K562 (cell line): ENCODE data around the gene DLK1. TPM values are rescaled to one million over a fixed set of nuclear protein-coding genes. Genes with fewer than 3 reads are reported as not detected.

Source experiments
- CREM ChIP-seq: IDR thresholded peaks from 2 replicates; pipeline ENCODE4 v1.6.1; 2014; ENCODE audit warnings: antibody characterized with exemption, low read depth
- NR2F6 ChIP-seq: fragments of 450-650 bp; formaldehyde crosslinking; IDR thresholded peaks from 2 replicates; pipeline ENCODE4 v1.4.0; 2020; ENCODE audit warnings: mild to moderate bottlenecking
- NR4A1 ChIP-seq, 2 experiments: fragments of 250-450 bp in 1 of 2; fragments of 450-650 bp in 1 of 2; sonication (Bioruptor Pico) in 1 of 2; IDR thresholded peaks; 2 replicates each; pipeline versions ENCODE4 v1.4.0 to v1.6.1; 2016 to 2020; ENCODE audit warnings: mild to moderate bottlenecking in 2 of 2, missing compliant biosample characterization in 1 of 2, missing genetic modification characterization in 1 of 2, moderate library complexity in 1 of 2
- SIN3A ChIP-seq, 2 experiments: fragments of 150-350 bp in 1 of 2; IDR thresholded peaks; 2 replicates each; pipeline ENCODE4 v1.6.1; 2011 to 2016; ENCODE audit warnings: borderline replicate concordance in 2 of 2, low read depth in 2 of 2, low read length in 2 of 2, mild to moderate bottlenecking in 2 of 2, moderate library complexity in 2 of 2; ENCODE audit not compliant: control insufficient read depth in 1 of 2
- TAF7 ChIP-seq: fragments of 450-650 bp; IDR thresholded peaks from 2 replicates; pipeline ENCODE4 v1.6.1; 2016; ENCODE audit warnings: missing genetic modification characterization, missing compliant biosample characterization
- WHSC1 ChIP-seq: IDR thresholded peaks from one replicate; pipeline ENCODE4 v1.6.1; 2012; ENCODE audit warnings: low read length, control low read depth, inconsistent platforms
- XRCC3 ChIP-seq: fragments of 450-650 bp; IDR thresholded peaks from 2 replicates; pipeline ENCODE4 v1.6.1; 2017; ENCODE audit warnings: mild to moderate bottlenecking, moderate library complexity
- ZFP36 ChIP-seq: fragments of 150-350 bp; IDR thresholded peaks from 2 replicates; pipeline ENCODE4 v1.6.1; 2018; ENCODE audit warnings: low read length, low read depth; ENCODE audit not compliant: partially characterized antibody
- ZKSCAN3 ChIP-seq: fragments of 250-450 bp; sonication (Bioruptor Pico); IDR thresholded peaks from 2 replicates; pipeline ENCODE4 v1.4.0; 2020
- ZNF232 ChIP-seq: sonication (generic); formaldehyde crosslinking; IDR thresholded peaks from 2 replicates; pipeline ENCODE4 v1.8.0; 2022; ENCODE audit warnings: mild to moderate bottlenecking, missing genetic modification reagents
- ZNF324 ChIP-seq: fragments of 250-450 bp; sonication (Bioruptor Pico); IDR thresholded peaks from 2 replicates; pipeline ENCODE4 v1.4.0; 2020; ENCODE audit warnings: mild to moderate bottlenecking
- ZZZ3 ChIP-seq: fragments of 450-650 bp; IDR thresholded peaks from 2 replicates; pipeline ENCODE4 v1.6.1; 2016; ENCODE audit warnings: antibody characterized with exemption, mild to moderate bottlenecking, moderate library complexity
- polyA plus RNA-seq, 8 experiments: library from polyadenylated mRNA; depleted of rRNA in 4 of 8; stranded (reverse) in 5 of 8; unstranded in 3 of 8; fragments of >200 nt; fragmentation: Nextera tagmentation in 2 of 8; fragmentation: Illumina TruSeq in 1 of 8; extraction: Ambion mirVana in 2 of 8; extraction: Trizol in 1 of 8; gene quantifications; 2 replicates each; pipeline versions ENCODE4 v1.2.1 to v1.2.3, GENCODE V29; 2011 to 2014; ENCODE audit warnings: inconsistent platforms in 1 of 8, missing spikeins in 1 of 8
- total RNA-seq, 7 experiments: library from RNA; depleted of rRNA in 6 of 7; stranded (reverse); fragments of >200 nt in 6 of 7; fragmentation: Illumina TruSeq in 2 of 7; extraction: Trizol in 2 of 7; gene quantifications; 2 replicates each; pipeline versions ENCODE4 v1.2.1 to v1.2.3, GENCODE V29; 2011 to 2021; ENCODE audit warnings: low replicate concordance in 1 of 7
- TF ChIP-seq, protein P1 (sequence below): fragments of 250-450 bp; sonication (Bioruptor Pico); IDR thresholded peaks from 2 replicates; pipeline ENCODE4 v1.5.1; 2021; ENCODE audit warnings: mild to moderate bottlenecking
- TF ChIP-seq, protein P2 (sequence below): sonication (generic); formaldehyde crosslinking; IDR thresholded peaks from 2 replicates; pipeline ENCODE4 v1.8.0; 2022; ENCODE audit warnings: missing genetic modification reagents, mild to moderate bottlenecking, borderline replicate concordance
- TF ChIP-seq, protein P3 (sequence below): fragments of 450-650 bp; IDR thresholded peaks from 2 replicates; pipeline ENCODE4 v1.6.1; 2017; ENCODE audit warnings: antibody characterized with exemption
- TF ChIP-seq, protein P4 (sequence below): fragments of 250-450 bp; sonication (Bioruptor Pico); IDR thresholded peaks from 2 replicates; pipeline ENCODE4 v1.5.0; 2020; ENCODE audit warnings: mild to moderate bottlenecking, borderline replicate concordance
- TF ChIP-seq, protein P5 (sequence below): sonication (generic); formaldehyde crosslinking; IDR thresholded peaks from 2 replicates; pipeline ENCODE4 v1.8.0; 2022; ENCODE audit warnings: missing genetic modification reagents, mild to moderate bottlenecking, borderline replicate concordance
- TF ChIP-seq, protein P6 (sequence below): fragments of 450-650 bp; formaldehyde crosslinking; IDR thresholded peaks from 2 replicates; pipeline ENCODE4 v1.4.0; 2020; ENCODE audit warnings: mild to moderate bottlenecking

Gene DLK1
- total and polyA plus RNA-seq, 9 of the 15 experiments (the other 6 are each of a cell fraction or from before 2014, with no cell fraction given) = 4.4 to 97.2 (median 15.3) TPM

DNA sequence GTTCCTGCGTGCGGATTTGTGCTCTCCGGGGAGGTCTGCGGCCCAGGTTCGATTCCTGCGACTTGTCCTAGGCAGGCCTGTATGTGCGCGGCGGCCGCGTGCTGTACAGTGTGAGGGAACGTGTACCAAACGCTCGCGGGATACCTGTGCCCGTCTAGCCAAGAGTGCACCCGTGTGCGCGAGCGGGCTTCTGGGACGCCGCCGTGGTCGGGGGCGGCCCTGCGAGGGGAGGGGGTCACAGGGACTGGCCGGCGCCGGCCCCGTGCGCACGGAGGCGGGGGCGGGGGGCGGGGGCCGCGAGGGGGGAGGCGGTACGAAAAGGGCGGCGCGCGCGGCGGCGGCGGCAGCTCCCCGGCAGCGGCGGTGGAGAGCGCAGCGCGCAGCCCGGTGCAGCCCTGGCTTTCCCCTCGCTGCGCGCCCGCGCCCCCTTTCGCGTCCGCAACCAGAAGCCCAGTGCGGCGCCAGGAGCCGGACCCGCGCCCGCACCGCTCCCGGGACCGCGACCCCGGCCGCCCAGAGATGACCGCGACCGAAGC lies at the start of gene DLK1 (continued):
- TF ChIP-seq, protein P1, sequence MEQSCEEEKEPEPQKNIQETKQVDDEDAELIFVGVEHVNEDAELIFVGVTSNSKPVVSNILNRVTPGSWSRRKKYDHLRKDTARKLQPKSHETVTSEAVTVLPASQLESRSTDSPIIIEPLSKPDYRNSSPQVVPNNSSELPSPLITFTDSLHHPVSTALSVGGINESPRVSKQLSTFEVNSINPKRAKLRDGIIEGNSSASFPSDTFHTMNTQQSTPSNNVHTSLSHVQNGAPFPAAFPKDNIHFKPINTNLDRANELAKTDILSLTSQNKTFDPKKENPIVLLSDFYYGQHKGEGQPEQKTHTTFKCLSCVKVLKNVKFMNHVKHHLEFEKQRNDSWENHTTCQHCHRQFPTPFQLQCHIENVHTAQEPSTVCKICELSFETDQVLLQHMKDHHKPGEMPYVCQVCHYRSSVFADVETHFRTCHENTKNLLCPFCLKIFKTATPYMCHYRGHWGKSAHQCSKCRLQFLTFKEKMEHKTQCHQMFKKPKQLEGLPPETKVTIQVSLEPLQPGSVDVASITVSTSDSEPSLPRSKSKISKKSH (CRISPR knock-in tag) = no peak
- TF ChIP-seq NR2F6 (CRISPR knock-in tag) (no peak), CREM (no peak), SIN3A (IDR thresholded peaks at IDR 0.05; ENCODE audit: borderline replicate concordance in 2 of 2, control insufficient read depth in 1 of 2, low read depth in 2 of 2, low read length in 2 of 2) (no peak), ZNF324 (CRISPR knock-in tag) (no peak), ZNF232 (CRISPR knock-in tag) (peak; percentile 43; the same call in 1 of the 2 replicates), ZKSCAN3 (CRISPR knock-in tag) (no peak), XRCC3 (no peak), NR4A1 (CRISPR knock-in tag; IDR thresholded peaks at IDR 0.05) (no peak), NR4A1 (tag; IDR thresholded peaks at IDR 0.05) (no peak), WHSC1 (no peak), ZZZ3 (no peak), TAF7 (tag) (no peak), ZFP36 (no peak)
- TF ChIP-seq, protein P2, sequence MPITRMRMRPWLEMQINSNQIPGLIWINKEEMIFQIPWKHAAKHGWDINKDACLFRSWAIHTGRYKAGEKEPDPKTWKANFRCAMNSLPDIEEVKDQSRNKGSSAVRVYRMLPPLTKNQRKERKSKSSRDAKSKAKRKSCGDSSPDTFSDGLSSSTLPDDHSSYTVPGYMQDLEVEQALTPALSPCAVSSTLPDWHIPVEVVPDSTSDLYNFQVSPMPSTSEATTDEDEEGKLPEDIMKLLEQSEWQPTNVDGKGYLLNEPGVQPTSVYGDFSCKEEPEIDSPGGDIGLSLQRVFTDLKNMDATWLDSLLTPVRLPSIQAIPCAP (CRISPR knock-in tag) = no peak
- TF ChIP-seq, protein P3, sequence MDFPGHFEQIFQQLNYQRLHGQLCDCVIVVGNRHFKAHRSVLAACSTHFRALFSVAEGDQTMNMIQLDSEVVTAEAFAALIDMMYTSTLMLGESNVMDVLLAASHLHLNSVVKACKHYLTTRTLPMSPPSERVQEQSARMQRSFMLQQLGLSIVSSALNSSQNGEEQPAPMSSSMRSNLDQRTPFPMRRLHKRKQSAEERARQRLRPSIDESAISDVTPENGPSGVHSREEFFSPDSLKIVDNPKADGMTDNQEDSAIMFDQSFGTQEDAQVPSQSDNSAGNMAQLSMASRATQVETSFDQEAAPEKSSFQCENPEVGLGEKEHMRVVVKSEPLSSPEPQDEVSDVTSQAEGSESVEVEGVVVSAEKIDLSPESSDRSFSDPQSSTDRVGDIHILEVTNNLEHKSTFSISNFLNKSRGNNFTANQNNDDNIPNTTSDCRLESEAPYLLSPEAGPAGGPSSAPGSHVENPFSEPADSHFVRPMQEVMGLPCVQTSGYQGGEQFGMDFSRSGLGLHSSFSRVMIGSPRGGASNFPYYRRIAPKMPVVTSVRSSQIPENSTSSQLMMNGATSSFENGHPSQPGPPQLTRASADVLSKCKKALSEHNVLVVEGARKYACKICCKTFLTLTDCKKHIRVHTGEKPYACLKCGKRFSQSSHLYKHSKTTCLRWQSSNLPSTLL = no peak
- TF ChIP-seq, protein P4, sequence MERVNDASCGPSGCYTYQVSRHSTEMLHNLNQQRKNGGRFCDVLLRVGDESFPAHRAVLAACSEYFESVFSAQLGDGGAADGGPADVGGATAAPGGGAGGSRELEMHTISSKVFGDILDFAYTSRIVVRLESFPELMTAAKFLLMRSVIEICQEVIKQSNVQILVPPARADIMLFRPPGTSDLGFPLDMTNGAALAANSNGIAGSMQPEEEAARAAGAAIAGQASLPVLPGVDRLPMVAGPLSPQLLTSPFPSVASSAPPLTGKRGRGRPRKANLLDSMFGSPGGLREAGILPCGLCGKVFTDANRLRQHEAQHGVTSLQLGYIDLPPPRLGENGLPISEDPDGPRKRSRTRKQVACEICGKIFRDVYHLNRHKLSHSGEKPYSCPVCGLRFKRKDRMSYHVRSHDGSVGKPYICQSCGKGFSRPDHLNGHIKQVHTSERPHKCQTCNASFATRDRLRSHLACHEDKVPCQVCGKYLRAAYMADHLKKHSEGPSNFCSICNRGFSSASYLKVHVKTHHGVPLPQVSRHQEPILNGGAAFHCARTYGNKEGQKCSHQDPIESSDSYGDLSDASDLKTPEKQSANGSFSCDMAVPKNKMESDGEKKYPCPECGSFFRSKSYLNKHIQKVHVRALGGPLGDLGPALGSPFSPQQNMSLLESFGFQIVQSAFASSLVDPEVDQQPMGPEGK (CRISPR knock-in tag) = no peak
- TF ChIP-seq, protein P5, sequence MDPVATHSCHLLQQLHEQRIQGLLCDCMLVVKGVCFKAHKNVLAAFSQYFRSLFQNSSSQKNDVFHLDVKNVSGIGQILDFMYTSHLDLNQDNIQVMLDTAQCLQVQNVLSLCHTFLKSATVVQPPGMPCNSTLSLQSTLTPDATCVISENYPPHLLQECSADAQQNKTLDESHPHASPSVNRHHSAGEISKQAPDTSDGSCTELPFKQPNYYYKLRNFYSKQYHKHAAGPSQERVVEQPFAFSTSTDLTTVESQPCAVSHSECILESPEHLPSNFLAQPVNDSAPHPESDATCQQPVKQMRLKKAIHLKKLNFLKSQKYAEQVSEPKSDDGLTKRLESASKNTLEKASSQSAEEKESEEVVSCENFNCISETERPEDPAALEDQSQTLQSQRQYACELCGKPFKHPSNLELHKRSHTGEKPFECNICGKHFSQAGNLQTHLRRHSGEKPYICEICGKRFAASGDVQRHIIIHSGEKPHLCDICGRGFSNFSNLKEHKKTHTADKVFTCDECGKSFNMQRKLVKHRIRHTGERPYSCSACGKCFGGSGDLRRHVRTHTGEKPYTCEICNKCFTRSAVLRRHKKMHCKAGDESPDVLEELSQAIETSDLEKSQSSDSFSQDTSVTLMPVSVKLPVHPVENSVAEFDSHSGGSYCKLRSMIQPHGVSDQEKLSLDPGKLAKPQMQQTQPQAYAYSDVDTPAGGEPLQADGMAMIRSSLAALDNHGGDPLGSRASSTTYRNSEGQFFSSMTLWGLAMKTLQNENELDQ (CRISPR knock-in tag) = 0 out of 2 replicates have a peak, but pooled peaks have one; percentile 76
- TF ChIP-seq, protein P6, sequence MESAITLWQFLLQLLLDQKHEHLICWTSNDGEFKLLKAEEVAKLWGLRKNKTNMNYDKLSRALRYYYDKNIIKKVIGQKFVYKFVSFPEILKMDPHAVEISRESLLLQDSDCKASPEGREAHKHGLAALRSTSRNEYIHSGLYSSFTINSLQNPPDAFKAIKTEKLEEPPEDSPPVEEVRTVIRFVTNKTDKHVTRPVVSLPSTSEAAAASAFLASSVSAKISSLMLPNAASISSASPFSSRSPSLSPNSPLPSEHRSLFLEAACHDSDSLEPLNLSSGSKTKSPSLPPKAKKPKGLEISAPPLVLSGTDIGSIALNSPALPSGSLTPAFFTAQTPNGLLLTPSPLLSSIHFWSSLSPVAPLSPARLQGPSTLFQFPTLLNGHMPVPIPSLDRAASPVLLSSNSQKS (CRISPR knock-in tag) = no peak
